Fibroblast of mammary gland (primary cell): ENCODE data around the gene GABRR3.

Experiments
- DNase-seq: peaks from one replicate; pipeline ENCODE4 v3.0.0-alpha.2; 2010; ENCODE audit warnings: low read depth
- H3K4me3 ChIP-seq: 2 replicates; pipeline ENCODE4 v1.5.1; 2011; ENCODE audit warnings: low read depth, mild to moderate bottlenecking, low read length, moderate library complexity; ENCODE audit not compliant: control insufficient read depth
- TF ChIP-seq, protein P1 (sequence below): conservative IDR thresholded peaks from 2 replicates; pipeline ENCODE4 v1.5.1; 2011; ENCODE audit warnings: low read depth, low read length, inconsistent platforms; ENCODE audit not compliant: control insufficient read depth, insufficient read depth

Gene GABRR3

GRCh38 chr3:97948351-97949109, 86.6 kb downstream of the GABRR3 start:
- TF ChIP-seq, protein P1, sequence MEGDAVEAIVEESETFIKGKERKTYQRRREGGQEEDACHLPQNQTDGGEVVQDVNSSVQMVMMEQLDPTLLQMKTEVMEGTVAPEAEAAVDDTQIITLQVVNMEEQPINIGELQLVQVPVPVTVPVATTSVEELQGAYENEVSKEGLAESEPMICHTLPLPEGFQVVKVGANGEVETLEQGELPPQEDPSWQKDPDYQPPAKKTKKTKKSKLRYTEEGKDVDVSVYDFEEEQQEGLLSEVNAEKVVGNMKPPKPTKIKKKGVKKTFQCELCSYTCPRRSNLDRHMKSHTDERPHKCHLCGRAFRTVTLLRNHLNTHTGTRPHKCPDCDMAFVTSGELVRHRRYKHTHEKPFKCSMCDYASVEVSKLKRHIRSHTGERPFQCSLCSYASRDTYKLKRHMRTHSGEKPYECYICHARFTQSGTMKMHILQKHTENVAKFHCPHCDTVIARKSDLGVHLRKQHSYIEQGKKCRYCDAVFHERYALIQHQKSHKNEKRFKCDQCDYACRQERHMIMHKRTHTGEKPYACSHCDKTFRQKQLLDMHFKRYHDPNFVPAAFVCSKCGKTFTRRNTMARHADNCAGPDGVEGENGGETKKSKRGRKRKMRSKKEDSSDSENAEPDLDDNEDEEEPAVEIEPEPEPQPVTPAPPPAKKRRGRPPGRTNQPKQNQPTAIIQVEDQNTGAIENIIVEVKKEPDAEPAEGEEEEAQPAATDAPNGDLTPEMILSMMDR = no peak
- no peak for DNase-seq
- no peak overlapping the region for H3K4me3 ChIP-seq

GRCh38 chr3:97942801-97943546, 92.1 kb downstream of the GABRR3 start:
- no peak for DNase-seq
- H3K4me3 ChIP-seq = no peak overlapping the region
- TF ChIP-seq, protein P1 = no peak

GRCh38 chr3:97940034-97940433, 95.1 kb downstream of the GABRR3 start:
- TF ChIP-seq, protein P1 = no peak
- no peak for DNase-seq
- H3K4me3 ChIP-seq = no peak overlapping the region

GRCh38 chr3:97939401-97939800, 95.7 kb downstream of the GABRR3 start:
- DNase-seq = no peak
- H3K4me3 ChIP-seq = no peak overlapping the region
- TF ChIP-seq, protein P1 = no peak

DNA sequence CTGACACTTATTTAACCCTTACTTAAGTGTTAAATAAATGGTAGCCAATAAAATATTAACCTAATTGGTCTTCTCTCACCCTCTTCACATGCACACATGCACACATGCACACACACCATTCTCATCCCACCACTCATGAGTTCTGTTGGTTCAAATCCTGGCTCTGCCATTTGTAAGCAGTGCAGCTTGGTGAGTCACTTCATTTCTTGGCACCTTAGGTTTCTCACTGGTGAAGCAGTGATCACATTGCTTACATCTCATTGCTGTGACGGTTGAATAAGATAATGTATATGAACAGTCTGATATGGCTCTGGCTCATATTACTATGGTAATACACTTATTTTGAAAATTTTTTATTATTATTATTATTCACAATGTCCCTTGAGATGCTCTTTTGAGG, 96.7 kb downstream of the GABRR3 start:
- H3K4me3 ChIP-seq = no peak overlapping the region
- TF ChIP-seq, protein P1 = no peak
- no peak for DNase-seq

DNA sequence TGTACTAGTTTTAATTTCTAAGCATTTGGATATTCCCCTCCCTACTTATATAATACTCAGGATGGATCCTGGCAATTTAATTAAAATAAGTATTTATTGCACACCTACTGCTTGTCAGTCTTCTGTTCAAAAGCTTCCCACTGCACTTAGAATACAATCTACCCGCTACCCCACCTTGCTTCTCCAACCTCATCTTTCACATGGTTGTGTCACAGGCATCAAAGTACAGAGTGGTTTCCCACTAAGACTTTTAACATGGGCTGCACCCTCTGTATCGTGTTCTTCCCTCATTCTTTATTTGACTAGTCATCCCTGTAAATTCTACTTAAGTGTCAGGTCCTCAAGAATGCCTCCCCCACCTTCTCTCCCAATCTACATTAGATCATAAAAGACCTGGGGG, 97.9 kb downstream of the GABRR3 start:
- DNase-seq = no peak
- H3K4me3 ChIP-seq = no peak overlapping the region
- TF ChIP-seq, protein P1 = no peak
